ENCODE results near the gene THOC6. TPM values are rescaled to one million over a fixed set of nuclear protein-coding genes. Genes with fewer than 3 reads are reported as not detected.
A peak's percentile ranks its signal among the peaks of the same experiment; 100 is the strongest.

The THOC6 gene
- polyA plus RNA-seq, 2 of the 4 experiments (the other 2 are of a cell fraction), result 32.5 to 53.2 TPM

DNA sequence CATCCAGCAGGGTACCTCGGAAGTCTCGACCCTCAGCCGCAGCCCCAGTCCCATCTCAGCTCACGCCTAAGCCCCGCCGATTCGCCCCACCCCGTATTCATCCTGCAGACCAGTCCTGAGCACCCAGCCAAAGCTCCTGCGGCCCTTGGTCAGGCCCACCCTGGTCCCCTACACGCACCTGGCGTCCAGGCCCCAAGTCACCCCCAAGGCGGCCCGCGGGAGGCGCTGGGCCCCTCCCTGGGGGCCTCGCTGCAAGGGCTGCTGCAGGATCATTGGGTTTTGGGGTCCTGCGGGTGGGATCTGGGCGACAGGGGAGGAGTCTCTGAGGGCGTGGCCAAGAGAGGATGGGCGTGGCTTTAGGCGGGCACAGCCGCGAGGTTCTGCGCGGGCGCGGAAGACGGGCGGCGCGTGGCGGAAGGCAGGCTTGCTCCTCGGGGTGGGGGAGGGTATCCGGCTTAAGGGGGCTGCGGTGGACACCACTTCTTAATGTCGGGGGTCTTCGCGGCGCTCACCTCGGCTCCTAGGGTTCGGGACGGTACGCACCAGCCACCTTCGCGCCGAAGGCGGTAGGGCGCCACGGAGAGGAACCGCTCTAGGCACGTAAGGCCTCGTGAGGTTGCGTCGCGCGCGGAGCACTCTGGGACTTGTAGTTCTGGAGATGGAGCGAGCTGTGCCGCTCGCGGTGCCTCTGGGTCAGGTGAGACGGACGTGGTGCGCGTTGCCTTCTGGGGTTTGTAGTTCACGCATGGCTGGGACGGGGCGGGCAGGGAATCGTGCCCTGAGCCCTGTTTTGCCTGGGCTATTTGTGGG, at the start of gene THOC6, which contains the start of gene HCFC1R1 (continued):
- TF ChIP-seq SMC3 (IDR thresholded peaks at IDR 0.05) (no peak), KDM5A (IDR thresholded peaks at IDR 0.05) (no peak), HOXB13 (CRISPR knock-in tag; IDR thresholded peaks at IDR 0.05; ENCODE audit: low read depth) (no peak), E2F6 (IDR thresholded peaks at IDR 0.05; ENCODE audit: borderline replicate concordance, low read depth) (peak; percentile 45; the same call in 1 of the 2 replicates), EHF (CRISPR knock-in tag; IDR thresholded peaks at IDR 0.05) (peak; percentile 65; the same call in 1 of the 2 replicates), TFCP2L1 (CRISPR knock-in tag; IDR thresholded peaks at IDR 0.05) (peak; percentile 99), NFE2L2 (conservative IDR thresholded peaks at IDR 0.05; ENCODE audit: low read length) (no peak), NR3C1 (IDR thresholded peaks at IDR 0.05) (no peak), FOSB (CRISPR knock-in tag; IDR thresholded peaks at IDR 0.05) (peak; percentile 99), HEYL (CRISPR knock-in tag; IDR thresholded peaks at IDR 0.05) (no peak), ZSCAN20 (CRISPR knock-in tag; IDR thresholded peaks at IDR 0.05) (no peak), MAFK (IDR thresholded peaks at IDR 0.05; ENCODE audit: partially characterized antibody) (no peak), CHD4 (IDR thresholded peaks at IDR 0.05; ENCODE audit: borderline replicate concordance) (no peak), KDM1A (IDR thresholded peaks at IDR 0.05; ENCODE audit: low read depth) (no peak), BCL3 (IDR thresholded peaks at IDR 0.05) (peak; percentile 58; the same call in 2 of the 3 replicates), POLR2A (IDR thresholded peaks at IDR 0.05; ENCODE audit: low read length) (peak; percentile 69), MAX (IDR thresholded peaks at IDR 0.05) (peak; percentile 92), HOXA7 (CRISPR knock-in tag; IDR thresholded peaks at IDR 0.05) (peak; percentile 99), CEBPB (IDR thresholded peaks at IDR 0.05) (no peak; a peak in 1 of 4 replicates), PHF8 (IDR thresholded peaks at IDR 0.05; ENCODE audit: borderline replicate concordance, low read depth) (peak; percentile 76; the same call in 1 of the 2 replicates), GATA3 (IDR thresholded peaks at IDR 0.05; ENCODE audit: borderline replicate concordance) (peak; percentile 63), TP53 (CRISPR knock-in tag; IDR thresholded peaks at IDR 0.05) (peak; percentile 99), FOSL2 (IDR thresholded peaks at IDR 0.05) (no peak), FOSL2 (CRISPR knock-in tag; IDR thresholded peaks at IDR 0.05) (peak; percentile 59; the same call in 1 of the 2 replicates)
- TF ChIP-seq, protein P1, sequence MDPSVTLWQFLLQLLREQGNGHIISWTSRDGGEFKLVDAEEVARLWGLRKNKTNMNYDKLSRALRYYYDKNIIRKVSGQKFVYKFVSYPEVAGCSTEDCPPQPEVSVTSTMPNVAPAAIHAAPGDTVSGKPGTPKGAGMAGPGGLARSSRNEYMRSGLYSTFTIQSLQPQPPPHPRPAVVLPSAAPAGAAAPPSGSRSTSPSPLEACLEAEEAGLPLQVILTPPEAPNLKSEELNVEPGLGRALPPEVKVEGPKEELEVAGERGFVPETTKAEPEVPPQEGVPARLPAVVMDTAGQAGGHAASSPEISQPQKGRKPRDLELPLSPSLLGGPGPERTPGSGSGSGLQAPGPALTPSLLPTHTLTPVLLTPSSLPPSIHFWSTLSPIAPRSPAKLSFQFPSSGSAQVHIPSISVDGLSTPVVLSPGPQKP (IDR thresholded peaks at IDR 0.05; ENCODE audit: low read depth, low read length), result no peak
- TF ChIP-seq, protein P2, sequence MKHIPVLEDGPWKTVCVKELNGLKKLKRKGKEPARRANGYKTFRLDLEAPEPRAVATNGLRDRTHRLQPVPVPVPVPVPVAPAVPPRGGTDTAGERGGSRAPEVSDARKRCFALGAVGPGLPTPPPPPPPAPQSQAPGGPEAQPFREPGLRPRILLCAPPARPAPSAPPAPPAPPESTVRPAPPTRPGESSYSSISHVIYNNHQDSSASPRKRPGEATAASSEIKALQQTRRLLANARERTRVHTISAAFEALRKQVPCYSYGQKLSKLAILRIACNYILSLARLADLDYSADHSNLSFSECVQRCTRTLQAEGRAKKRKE (CRISPR knock-in tag; IDR thresholded peaks at IDR 0.05; ENCODE audit: low read depth), result peak; percentile 28; the same call in 1 of the 2 replicates
- TF ChIP-seq, protein P3, sequence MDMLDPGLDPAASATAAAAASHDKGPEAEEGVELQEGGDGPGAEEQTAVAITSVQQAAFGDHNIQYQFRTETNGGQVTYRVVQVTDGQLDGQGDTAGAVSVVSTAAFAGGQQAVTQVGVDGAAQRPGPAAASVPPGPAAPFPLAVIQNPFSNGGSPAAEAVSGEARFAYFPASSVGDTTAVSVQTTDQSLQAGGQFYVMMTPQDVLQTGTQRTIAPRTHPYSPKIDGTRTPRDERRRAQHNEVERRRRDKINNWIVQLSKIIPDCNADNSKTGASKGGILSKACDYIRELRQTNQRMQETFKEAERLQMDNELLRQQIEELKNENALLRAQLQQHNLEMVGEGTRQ (IDR thresholded peaks at IDR 0.05), result peak; percentile 82
